GM10266 (cell line): ENCODE measurements around the gene CINP.

Experiments used
- DNase-seq: peaks from one replicate; pipeline ENCODE4 v3.0.0; 2012; ENCODE audit errors: extremely low spot score
- CTCF ChIP-seq: IDR thresholded peaks from 2 replicates; pipeline ENCODE4 v1.5.1; 2012; ENCODE audit warnings: mild to moderate bottlenecking, low read depth; ENCODE audit not compliant: control insufficient read depth, insufficient read depth; ENCODE audit errors: missing control alignments

The CINP gene

GRCh38 chr14:102390064-102390855 is 27.6 kb upstream of the CINP start:
- TF ChIP-seq CTCF, result no peak
- DNase-seq, result no peak

- DNase-seq, result no peak
- no peak for TF ChIP-seq CTCF
These were observed 26.6 kb upstream of the CINP start for GRCh38 chr14:102389246-102389645.

- no peak for DNase-seq
- TF ChIP-seq CTCF, result no peak
These were observed 24.4 kb upstream of the CINP start for GRCh38 chr14:102387086-102387485.

GRCh38 chr14:102378830-102379229 is 16.1 kb upstream of the CINP start:
- DNase-seq, result no peak
- no peak for TF ChIP-seq CTCF

- no peak for TF ChIP-seq CTCF
These were observed 15.0 kb upstream of the CINP start for GRCh38 chr14:102377696-102378095.

GRCh38 chr14:102375119-102375518 is 12.4 kb upstream of the CINP start:
- no peak for TF ChIP-seq CTCF
- no peak for DNase-seq

More at GRCh38 chr14:102377696-102378095, 15.0 kb upstream of the CINP start:
- no peak for DNase-seq

GRCh38 chr14:102374264-102374663 is 11.6 kb upstream of the CINP start:
- no peak for TF ChIP-seq CTCF
- no peak for DNase-seq
